ENCODE data around the gene DLGAP4.

Gene DLGAP4

GRCh38 chr20:36528176-36528874 is 222.2 kb downstream of the DLGAP4 start:
- H3K36me3 ChIP-seq (replicated peaks; ENCODE audit: insufficient read depth, low read length) = no peaks in the 10 kb centered on the region
- H3K79me2 ChIP-seq (ENCODE audit: low read length) = no peaks in the 10 kb centered on the region
- no peak overlapping the region for H3K27ac ChIP-seq (ENCODE audit: low read length)
- no peaks in the 10 kb centered on the region for H4K20me1 ChIP-seq (ENCODE audit: insufficient read depth, low read length)
- H3K9me2 ChIP-seq (replicated peaks; ENCODE audit: insufficient read depth, low read length) = no peaks in the 10 kb centered on the region
- H3K9me3 ChIP-seq (replicated peaks; ENCODE audit: insufficient read depth, low read length) = no peaks in the 10 kb centered on the region
- H3K27me3 ChIP-seq (replicated peaks; ENCODE audit: insufficient read depth, low read length) = no peaks in the 10 kb centered on the region
- TF ChIP-seq EZH2 (optimal IDR thresholded peaks at IDR 0.05; ENCODE audit: low read depth, low read length) = no peak
- no peak for TF ChIP-seq EZH2phosphoT487 (IDR thresholded peaks at IDR 0.05; ENCODE audit: low read length)
- TF ChIP-seq, protein P1, sequence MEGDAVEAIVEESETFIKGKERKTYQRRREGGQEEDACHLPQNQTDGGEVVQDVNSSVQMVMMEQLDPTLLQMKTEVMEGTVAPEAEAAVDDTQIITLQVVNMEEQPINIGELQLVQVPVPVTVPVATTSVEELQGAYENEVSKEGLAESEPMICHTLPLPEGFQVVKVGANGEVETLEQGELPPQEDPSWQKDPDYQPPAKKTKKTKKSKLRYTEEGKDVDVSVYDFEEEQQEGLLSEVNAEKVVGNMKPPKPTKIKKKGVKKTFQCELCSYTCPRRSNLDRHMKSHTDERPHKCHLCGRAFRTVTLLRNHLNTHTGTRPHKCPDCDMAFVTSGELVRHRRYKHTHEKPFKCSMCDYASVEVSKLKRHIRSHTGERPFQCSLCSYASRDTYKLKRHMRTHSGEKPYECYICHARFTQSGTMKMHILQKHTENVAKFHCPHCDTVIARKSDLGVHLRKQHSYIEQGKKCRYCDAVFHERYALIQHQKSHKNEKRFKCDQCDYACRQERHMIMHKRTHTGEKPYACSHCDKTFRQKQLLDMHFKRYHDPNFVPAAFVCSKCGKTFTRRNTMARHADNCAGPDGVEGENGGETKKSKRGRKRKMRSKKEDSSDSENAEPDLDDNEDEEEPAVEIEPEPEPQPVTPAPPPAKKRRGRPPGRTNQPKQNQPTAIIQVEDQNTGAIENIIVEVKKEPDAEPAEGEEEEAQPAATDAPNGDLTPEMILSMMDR (IDR thresholded peaks at IDR 0.05; ENCODE audit: low read length) = no peak
- no peaks in the 10 kb centered on the region for H3F3A ChIP-seq (ENCODE audit: insufficient read depth, low read length)
- DNase-seq = no peak
- peaks cover 4% of the 10 kb centered on the region for H3K4me1 ChIP-seq (ENCODE audit: low read length)
- no peak overlapping the region for H3K4me3 ChIP-seq (ENCODE audit: low read length)
- H2AFZ ChIP-seq (ENCODE audit: low read length) = no peak overlapping the region
- H3K9ac ChIP-seq (ENCODE audit: low read length) = no peak overlapping the region
- no peak overlapping the region for H3K4me2 ChIP-seq (ENCODE audit: low read depth, low read length)

GRCh38 chr20:36528875-36529417 is 222.8 kb downstream of the DLGAP4 start:
- H3F3A ChIP-seq (ENCODE audit: insufficient read depth, low read length) = no peaks in the 10 kb centered on the region
- no peaks in the 10 kb centered on the region for H3K36me3 ChIP-seq (replicated peaks; ENCODE audit: insufficient read depth, low read length)
- H3K27me3 ChIP-seq (replicated peaks; ENCODE audit: insufficient read depth, low read length) = no peaks in the 10 kb centered on the region
- no peak overlapping the region for H3K9ac ChIP-seq (ENCODE audit: low read length)
- H3K9me2 ChIP-seq (replicated peaks; ENCODE audit: insufficient read depth, low read length) = no peaks in the 10 kb centered on the region
- H3K4me1 ChIP-seq (ENCODE audit: low read length) = peaks cover 4% of the 10 kb centered on the region
- no peaks in the 10 kb centered on the region for H3K9me3 ChIP-seq (replicated peaks; ENCODE audit: insufficient read depth, low read length)
- no peak overlapping the region for H2AFZ ChIP-seq (ENCODE audit: low read length)
- no peak overlapping the region for H3K4me2 ChIP-seq (ENCODE audit: low read depth, low read length)
- TF ChIP-seq, protein P1 (IDR thresholded peaks at IDR 0.05; ENCODE audit: low read length) = no peak
- TF ChIP-seq EZH2phosphoT487 (IDR thresholded peaks at IDR 0.05; ENCODE audit: low read length) = no peak
- no peaks in the 10 kb centered on the region for H4K20me1 ChIP-seq (ENCODE audit: insufficient read depth, low read length)
- H3K79me2 ChIP-seq (ENCODE audit: low read length) = no peaks in the 10 kb centered on the region
- no peak overlapping the region for H3K4me3 ChIP-seq (ENCODE audit: low read length)
- DNase-seq = no peak
- H3K27ac ChIP-seq (ENCODE audit: low read length) = no peak overlapping the region

- H3K27ac ChIP-seq (ENCODE audit: low read length) = no peak overlapping the region
- peaks cover 4% of the 10 kb centered on the region for H3K4me1 ChIP-seq (ENCODE audit: low read length)
- no peak overlapping the region for H3K4me2 ChIP-seq (ENCODE audit: low read depth, low read length)
- no peak overlapping the region for H3K9ac ChIP-seq (ENCODE audit: low read length)
- no peaks in the 10 kb centered on the region for H3K27me3 ChIP-seq (replicated peaks; ENCODE audit: insufficient read depth, low read length)
- no peaks in the 10 kb centered on the region for H4K20me1 ChIP-seq (ENCODE audit: insufficient read depth, low read length)
- no peak overlapping the region for H3K4me3 ChIP-seq (ENCODE audit: low read length)
- TF ChIP-seq, protein P1 (IDR thresholded peaks at IDR 0.05; ENCODE audit: low read length) = no peak
- no peak for TF ChIP-seq EZH2 (optimal IDR thresholded peaks at IDR 0.05; ENCODE audit: low read depth, low read length)
- TF ChIP-seq EZH2phosphoT487 (IDR thresholded peaks at IDR 0.05; ENCODE audit: low read length) = no peak
- no peaks in the 10 kb centered on the region for H3K9me3 ChIP-seq (replicated peaks; ENCODE audit: insufficient read depth, low read length)
- no peaks in the 10 kb centered on the region for H3K36me3 ChIP-seq (replicated peaks; ENCODE audit: insufficient read depth, low read length)
- no peak overlapping the region for H2AFZ ChIP-seq (ENCODE audit: low read length)
- H3K9me2 ChIP-seq (replicated peaks; ENCODE audit: insufficient read depth, low read length) = no peaks in the 10 kb centered on the region
- H3K79me2 ChIP-seq (ENCODE audit: low read length) = no peaks in the 10 kb centered on the region
- no peaks in the 10 kb centered on the region for H3F3A ChIP-seq (ENCODE audit: insufficient read depth, low read length)
- DNase-seq = no peak
Measured at GRCh38 chr20:36532388-36532787, 226.2 kb downstream of the DLGAP4 start.
